ENCODE results near the gene ANKRD36C.
"Not testable (repeated sequence)": the region's sequence is repeated elsewhere in the genome, so short reads cannot be mapped to it uniquely, and the experiment has no call there.

Gene ANKRD36C

GRCh38 chr2:95911431-95911830 is 80.2 kb downstream of the ANKRD36C start:
- DNase-seq (ENCODE audit: low read depth): peak; percentile 63
- H3K4me3 ChIP-seq (replicated peaks; ENCODE audit: low read depth, low read length): not testable (repeated sequence)

DNA sequence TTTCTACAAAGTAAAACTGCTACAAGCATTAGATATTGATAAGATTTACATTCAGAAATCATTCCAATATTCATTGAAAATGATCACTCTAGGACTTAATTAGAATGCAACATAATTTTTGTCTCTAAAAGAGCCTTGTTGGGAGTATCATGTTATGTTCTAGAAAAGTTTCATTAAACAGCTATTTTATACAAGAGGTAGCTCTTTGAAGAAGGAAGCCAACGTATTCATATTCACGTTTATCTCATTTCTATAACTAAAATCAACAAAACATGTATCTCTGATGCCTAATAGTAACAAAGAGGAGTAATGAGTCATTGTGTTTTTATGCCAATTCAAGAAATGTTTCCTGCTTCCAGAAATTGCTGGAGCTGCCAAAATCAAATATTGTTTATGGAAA is 97.2 kb downstream of the ANKRD36C start:
- not testable (repeated sequence) for DNase-seq (ENCODE audit: low read depth); H3K4me3 ChIP-seq (replicated peaks; ENCODE audit: low read depth, low read length)

GRCh38 chr2:95867929-95868328 is 123.7 kb downstream of the ANKRD36C start:
- H3K4me3 ChIP-seq (replicated peaks; ENCODE audit: low read depth, low read length); DNase-seq (ENCODE audit: low read depth): not testable (repeated sequence)

DNA sequence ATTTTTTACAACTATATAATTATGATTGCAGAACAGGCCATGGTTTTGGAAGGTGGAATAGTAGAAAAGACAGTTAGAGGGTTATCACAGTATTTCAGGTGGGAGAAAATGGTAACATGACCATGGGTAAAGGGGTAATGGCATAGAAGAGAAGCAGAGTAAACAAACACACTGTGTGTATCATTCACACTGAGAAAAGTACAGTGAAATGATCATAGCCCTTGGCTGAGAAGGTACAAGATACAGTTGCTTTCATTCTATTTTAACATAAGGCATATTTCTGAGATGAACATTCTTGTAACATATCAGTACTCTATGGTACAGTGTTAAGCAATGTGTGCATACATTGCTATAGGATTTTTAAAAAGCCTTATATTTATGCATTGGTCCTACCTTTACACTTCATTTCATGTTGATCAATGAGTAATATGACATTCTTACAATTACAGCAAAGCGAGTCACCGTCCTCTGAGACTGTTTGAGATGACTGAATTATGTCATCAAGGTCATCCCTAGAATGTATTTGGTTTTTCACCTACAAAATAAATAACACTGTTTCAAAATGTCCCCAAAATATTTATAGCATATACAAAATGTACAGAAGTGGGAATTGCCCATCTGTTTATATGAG is 124.5 kb downstream of the ANKRD36C start:
- DNase-seq (ENCODE audit: low read depth); H3K4me3 ChIP-seq (replicated peaks; ENCODE audit: low read depth, low read length): not testable (repeated sequence)

- not testable (repeated sequence) for DNase-seq (ENCODE audit: low read depth); H3K4me3 ChIP-seq (replicated peaks; ENCODE audit: low read depth, low read length)
Observed at GRCh38 chr2:95862121-95862520, 129.5 kb downstream of the ANKRD36C start.

GRCh38 chr2:95836151-95836550 is 155.5 kb downstream of the ANKRD36C start:
- H3K4me3 ChIP-seq (replicated peaks; ENCODE audit: low read depth, low read length): no peak overlapping the region
- no peak for DNase-seq (ENCODE audit: low read depth)
- TF ChIP-seq, protein P1, sequence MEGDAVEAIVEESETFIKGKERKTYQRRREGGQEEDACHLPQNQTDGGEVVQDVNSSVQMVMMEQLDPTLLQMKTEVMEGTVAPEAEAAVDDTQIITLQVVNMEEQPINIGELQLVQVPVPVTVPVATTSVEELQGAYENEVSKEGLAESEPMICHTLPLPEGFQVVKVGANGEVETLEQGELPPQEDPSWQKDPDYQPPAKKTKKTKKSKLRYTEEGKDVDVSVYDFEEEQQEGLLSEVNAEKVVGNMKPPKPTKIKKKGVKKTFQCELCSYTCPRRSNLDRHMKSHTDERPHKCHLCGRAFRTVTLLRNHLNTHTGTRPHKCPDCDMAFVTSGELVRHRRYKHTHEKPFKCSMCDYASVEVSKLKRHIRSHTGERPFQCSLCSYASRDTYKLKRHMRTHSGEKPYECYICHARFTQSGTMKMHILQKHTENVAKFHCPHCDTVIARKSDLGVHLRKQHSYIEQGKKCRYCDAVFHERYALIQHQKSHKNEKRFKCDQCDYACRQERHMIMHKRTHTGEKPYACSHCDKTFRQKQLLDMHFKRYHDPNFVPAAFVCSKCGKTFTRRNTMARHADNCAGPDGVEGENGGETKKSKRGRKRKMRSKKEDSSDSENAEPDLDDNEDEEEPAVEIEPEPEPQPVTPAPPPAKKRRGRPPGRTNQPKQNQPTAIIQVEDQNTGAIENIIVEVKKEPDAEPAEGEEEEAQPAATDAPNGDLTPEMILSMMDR (IDR thresholded peaks at IDR 0.05; ENCODE audit: low read length, missing control alignments): no peak

DNA sequence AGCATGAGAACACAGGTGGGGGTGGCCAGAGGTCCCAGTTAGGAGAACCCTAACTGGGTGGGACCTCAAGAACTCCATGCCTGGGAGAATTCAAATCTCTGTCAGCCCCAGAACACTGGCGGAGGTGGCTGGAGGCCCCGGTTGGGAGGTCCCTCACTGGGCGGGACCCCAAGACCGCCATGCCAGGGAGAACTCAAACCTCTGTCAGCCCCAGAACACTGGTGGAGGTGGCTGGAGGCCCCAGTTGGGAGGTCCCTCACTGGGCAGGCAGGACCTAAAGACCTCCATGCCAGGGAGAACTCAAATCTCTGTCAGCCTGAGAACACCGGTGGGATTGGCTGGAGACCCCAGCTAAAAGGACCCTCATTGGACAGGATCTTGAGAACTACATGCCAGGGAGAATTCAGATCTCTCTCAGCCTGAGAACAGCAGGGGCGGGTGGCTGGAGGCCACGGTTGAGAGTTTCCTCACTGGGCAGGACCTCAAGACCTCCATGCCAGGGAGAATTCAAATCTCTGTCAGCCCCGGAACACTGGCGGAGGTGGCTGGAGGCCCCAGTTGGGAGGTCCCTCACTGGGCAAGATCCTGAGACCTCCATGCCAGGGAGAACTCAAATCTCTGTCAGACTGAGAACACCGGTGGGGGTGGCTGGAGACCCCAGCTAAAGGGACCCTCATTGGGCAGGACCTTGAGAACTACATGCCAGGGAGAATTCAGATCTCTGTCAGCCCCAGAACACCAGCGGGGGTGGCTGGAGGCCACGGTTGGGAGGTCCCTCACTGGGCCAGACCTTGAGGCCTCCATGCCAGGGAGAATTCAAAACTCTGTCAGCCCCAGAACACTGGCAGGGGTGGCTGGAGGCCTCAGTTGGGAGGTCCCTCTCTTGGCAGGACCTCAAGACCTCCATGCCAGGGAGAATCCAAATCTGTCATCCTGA is 157.3 kb downstream of the ANKRD36C start:
- H3K4me3 ChIP-seq (replicated peaks; ENCODE audit: low read depth, low read length); DNase-seq (ENCODE audit: low read depth): not testable (repeated sequence)

DNA sequence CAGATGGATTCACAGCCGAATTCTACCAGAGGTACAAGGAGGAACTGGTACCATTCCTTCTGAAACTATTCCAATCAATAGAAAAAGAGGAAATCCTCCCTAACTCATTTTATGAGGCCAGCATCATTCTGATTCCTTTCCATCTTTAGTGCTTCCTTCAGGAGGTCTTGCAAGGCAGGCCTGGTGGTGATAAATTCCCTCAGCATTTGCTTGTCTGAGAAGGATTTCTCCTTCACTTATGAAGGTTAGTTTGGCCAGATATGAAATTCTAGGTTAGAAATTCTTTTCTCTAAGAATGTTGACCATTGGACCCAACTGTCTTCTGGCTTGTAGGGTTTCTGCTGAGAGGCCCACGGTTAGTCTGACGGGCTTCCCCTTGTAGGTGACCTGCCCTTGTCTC is 167.4 kb downstream of the ANKRD36C start:
- DNase-seq (ENCODE audit: low read depth); H3K4me3 ChIP-seq (replicated peaks; ENCODE audit: low read depth, low read length): not testable (repeated sequence)

DNA sequence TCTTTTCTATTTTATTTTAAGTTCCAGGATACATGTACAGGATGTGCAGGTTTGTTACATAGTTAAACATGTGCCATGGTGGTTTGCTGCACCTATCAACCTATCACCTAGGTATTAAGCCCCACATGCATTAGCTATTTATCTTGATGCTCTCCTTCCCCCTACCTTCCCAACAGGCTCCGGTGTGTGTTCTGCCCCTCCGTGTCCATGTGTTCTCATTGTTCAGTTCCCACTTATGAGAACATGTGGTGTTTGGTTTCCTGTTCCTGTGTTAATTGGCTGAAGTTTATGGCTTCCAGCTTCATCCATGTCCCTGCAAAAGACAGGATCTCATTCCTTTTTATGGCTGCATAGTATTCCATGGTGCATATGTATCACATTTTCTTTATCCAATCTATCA is 174.1 kb downstream of the ANKRD36C start:
- not testable (repeated sequence) for DNase-seq (ENCODE audit: low read depth); H3K4me3 ChIP-seq (replicated peaks; ENCODE audit: low read depth, low read length)

DNA sequence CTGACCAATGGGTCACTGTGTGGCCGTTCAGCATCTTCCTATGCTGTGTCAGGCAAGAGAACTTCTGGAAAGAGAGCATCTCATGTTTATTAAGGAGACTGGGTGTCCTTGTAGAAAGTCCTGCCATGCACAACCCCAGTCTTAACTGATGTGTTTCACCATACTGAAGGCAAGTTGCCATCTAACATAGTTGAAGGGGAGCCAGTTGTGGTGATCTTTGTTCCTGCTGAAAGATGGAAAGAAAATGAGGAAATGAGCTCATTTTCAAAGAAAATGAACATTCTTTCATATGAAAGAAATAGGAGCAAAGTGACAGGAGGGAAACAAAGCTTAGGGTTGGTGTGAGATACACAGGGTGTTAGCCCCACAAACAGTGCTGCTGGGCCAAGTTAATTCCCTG is 178.3 kb downstream of the ANKRD36C start:
- peak; percentile 69 for DNase-seq (ENCODE audit: low read depth)
- H3K4me3 ChIP-seq (replicated peaks; ENCODE audit: low read depth, low read length): not testable (repeated sequence)

GRCh38 chr2:95799892-95800291 is 191.7 kb downstream of the ANKRD36C start:
- TF ChIP-seq, protein P1 (IDR thresholded peaks at IDR 0.05; ENCODE audit: low read length, missing control alignments): no peak
- H3K4me3 ChIP-seq (replicated peaks; ENCODE audit: low read depth, low read length): no peak overlapping the region
- no peak for DNase-seq (ENCODE audit: low read depth)

GRCh38 chr2:95799147-95799889 is 192.3 kb downstream of the ANKRD36C start:
- not testable (repeated sequence) for H3K4me3 ChIP-seq (replicated peaks; ENCODE audit: low read depth, low read length); DNase-seq (ENCODE audit: low read depth)

DNA sequence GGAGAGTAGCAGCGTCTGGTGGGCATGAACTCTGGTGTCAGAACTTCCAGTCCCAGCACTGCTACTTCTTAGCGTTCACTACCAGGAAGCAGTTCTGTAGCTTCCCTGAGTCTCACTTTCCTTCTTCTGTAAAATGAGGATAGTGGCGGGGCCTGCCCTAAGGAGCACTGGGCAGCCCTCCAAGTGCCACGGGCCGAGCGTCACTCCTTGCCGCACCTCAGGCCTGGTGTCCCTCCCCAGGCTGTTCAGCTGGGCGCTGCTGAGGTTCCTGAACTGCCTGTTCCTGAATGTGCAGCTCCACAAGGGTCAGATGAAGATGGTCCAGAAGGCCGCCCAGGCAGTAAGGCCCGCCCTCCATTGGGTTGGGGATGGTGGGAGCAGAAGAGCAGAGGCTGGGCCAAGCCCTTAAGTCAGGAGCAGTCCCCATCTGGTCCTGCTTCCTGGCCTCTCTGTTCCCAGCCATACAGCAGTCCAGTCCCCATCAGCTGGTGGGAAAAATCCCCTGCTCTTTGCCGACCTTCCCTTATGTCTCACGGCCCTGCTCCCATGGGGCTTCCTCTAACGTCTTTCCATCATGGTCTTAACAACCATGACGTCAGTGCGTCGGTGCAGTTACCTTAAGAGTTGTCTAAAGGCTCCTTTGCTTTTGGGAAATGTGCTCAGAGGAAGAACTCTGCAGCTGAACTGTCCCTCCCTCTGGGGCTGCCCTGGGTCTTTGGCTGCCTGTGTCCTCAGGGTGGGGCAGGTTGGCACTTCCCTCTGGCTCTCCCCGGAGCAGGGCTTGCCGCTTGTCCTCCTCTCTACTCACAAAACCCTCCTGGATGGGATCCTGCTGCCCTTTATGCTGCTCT is 195.2 kb downstream of the ANKRD36C start:
- not testable (repeated sequence) for DNase-seq (ENCODE audit: low read depth); H3K4me3 ChIP-seq (replicated peaks; ENCODE audit: low read depth, low read length)

DNA sequence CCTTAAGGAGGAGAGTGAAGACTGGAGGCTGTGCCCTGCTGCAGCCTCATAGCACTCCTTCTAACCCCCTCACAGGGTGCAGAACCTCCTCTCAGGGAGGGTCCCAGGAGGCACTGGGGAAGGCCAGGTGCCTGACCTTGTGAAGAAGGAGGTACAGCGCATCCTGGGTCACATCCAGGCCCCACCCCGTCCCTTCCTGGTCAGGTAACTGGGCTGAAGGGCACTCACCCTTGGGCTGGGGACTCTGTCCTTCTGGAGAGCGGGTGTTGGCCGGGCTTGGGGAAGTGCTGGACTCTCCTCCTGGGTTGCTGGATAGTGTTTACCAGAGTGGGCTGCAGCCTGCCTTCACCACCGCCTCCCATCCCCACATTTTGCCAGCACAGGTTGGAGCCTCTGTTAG is 197.7 kb downstream of the ANKRD36C start:
- DNase-seq (ENCODE audit: low read depth); H3K4me3 ChIP-seq (replicated peaks; ENCODE audit: low read depth, low read length): not testable (repeated sequence)

DNA sequence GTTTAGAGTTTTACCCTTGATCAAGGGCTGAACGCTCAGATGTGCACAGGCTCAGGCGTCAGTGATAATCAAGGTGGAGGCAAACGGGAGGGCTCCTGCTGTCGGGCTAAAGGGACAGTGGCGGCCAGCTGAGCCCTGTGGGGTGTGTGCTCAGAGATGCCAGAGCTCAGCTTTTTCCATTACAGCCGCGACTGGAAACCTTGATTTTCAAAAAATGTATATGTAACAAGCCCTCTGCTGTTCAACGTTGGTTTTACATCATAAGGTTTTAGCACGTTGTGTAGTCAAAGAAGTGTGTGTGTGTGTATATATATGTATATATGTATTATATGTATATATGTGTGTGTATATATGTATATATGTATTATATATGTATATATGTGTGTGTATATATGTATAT is 201.4 kb downstream of the ANKRD36C start:
- DNase-seq (ENCODE audit: low read depth); H3K4me3 ChIP-seq (replicated peaks; ENCODE audit: low read depth, low read length): not testable (repeated sequence)

Measured in fibroblast of pulmonary artery (primary cell).